Immature natural killer cell (primary cell): ENCODE data around the gene TUBGCP3. TPM values are rescaled to one million over a fixed set of nuclear protein-coding genes. Genes with fewer than 3 reads are reported as not detected.
"Not testable (repeated sequence)": the region's sequence is repeated elsewhere in the genome, so short reads cannot be mapped to it uniquely, and the experiment has no call there.

Experiments
- DNase-seq, 3 donors: peaks; one replicate each; pipeline ENCODE4 v3.0.0; 2022; ENCODE audit warnings: mixed read lengths in 1 of 3
- H3K27ac Mint-ChIP-seq, 6 donors: one replicate each; pipeline ENCODE4 v1.8.0; 2020; ENCODE audit warnings: mixed read lengths in 6 of 6, mild to moderate bottlenecking in 5 of 6, inconsistent platforms in 4 of 6, moderate library complexity in 3 of 6
- H3K27me3 Mint-ChIP-seq, 3 donors: one replicate each; pipeline ENCODE4 v1.8.0; 2020 to 2021; ENCODE audit warnings: low read depth in 3 of 3, mild to moderate bottlenecking in 3 of 3, mixed read lengths in 3 of 3, moderate library complexity in 3 of 3, inconsistent platforms in 1 of 3
- H3K36me3 Mint-ChIP-seq, 3 donors: one replicate each; pipeline ENCODE4 v1.8.0; 2020; ENCODE audit warnings: mixed read lengths in 3 of 3, inconsistent platforms in 2 of 3, mild to moderate bottlenecking in 2 of 3
- H3K4me1 Mint-ChIP-seq, 2 donors: one replicate each; pipeline ENCODE4 v1.8.0; 2020; ENCODE audit warnings: inconsistent platforms in 2 of 2, mild to moderate bottlenecking in 2 of 2, mixed read lengths in 2 of 2, moderate library complexity in 1 of 2
- H3K4me3 Mint-ChIP-seq, 5 donors: one replicate each; pipeline ENCODE4 v1.8.0; 2020; ENCODE audit warnings: mild to moderate bottlenecking in 5 of 5, mixed read lengths in 5 of 5, inconsistent platforms in 3 of 5, moderate library complexity in 3 of 5
- H3K9me3 Mint-ChIP-seq, 6 donors: one replicate each; pipeline ENCODE4 v1.8.0; 2020; ENCODE audit warnings: mild to moderate bottlenecking in 6 of 6, mixed read lengths in 6 of 6, inconsistent platforms in 4 of 6, moderate library complexity in 3 of 6
- polyA plus RNA-seq, 3 donors: library from polyadenylated mRNA; unstranded; fragments of 300-500 nt; fragmentation: Illumina TruSeq; gene quantifications; one replicate each; pipeline ENCODE4 v1.2.3, GENCODE V29; 2021

TUBGCP3 gene
- polyA plus RNA-seq, 3 donors from 2014 or later = 12.3 to 20.5 (median 18.3) TPM

DNA sequence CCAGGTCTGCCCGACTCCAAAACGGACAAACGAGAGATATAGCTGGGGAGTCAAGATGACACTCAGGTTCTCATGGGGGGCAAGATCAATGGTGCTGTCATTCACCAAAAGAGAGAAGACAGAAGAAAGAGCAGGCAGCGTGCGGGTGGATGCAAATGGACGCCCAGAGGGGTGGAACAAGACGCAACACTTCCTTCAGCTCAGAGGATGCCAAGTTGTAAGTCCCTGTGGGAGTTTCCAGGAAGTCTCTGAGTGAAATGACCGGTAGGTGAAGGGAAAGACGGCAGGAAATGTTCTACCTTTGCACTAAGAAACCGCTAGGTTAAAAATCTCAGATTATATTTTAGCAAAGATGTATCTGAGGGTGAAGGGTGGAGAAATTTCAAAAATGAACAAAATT, 26.5 kb downstream of the TUBGCP3 start:
- Mint-ChIP-seq H3K4me3 (no peak overlapping the region), H3K4me1 (peaks cover 3 to 6% of the 10 kb centered on the region in 2 donors), H3K27ac (no peak overlapping the region), H3K27me3 (peaks cover 0 to 4% (median 1%) of the 10 kb centered on the region in 3 donors), H3K36me3 (peaks cover 12 to 43% (median 25%) of the 10 kb centered on the region in 3 donors), H3K9me3 (no peaks in the 10 kb centered on the region)
- DNase-seq = no peak

DNA sequence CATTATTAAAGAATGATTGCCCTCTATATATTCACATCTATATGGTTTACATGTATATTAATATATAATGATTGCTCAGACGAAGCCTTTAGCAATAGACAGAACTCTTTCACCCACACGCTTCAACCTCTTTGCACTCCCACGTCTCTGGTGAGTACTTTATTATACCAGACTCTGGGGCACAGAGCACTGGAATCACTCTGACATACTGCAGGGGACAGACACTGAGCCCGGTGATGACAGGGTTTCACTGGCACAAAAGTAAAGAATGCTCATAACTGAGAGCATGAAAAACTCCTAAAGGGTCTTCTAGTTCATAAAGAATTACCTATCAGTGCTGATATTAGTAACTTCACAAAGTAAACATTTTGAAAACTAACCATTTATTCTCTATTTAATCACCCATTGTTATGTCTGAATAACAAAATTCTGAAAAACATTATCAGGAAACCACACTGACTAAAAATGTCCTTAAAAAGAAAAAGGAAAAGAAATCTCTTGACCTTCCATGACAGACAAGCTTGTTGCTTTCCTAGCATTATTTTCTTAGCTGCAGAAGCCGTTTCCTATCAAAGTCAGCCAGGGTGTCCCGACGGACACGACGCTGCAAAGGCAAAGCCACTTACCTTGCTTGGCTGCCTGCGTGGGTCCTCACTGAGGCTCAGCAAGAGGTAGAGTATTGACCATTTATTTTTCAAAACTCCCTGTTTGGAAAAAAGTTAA, 29.1 kb downstream of the TUBGCP3 start:
- Mint-ChIP-seq H3K36me3 (peaks cover 16 to 58% (median 32%) of the 10 kb centered on the region in 3 donors), H3K27me3 (peaks cover 0 to 6% (median 1%) of the 10 kb centered on the region in 3 donors), H3K27ac (peak overlapping the region in 1 of 6 donors; percentile 50), H3K9me3 (no peaks in the 10 kb centered on the region), H3K4me1 (peaks cover 8 to 20% of the 10 kb centered on the region in 2 donors), H3K4me3 (no peak overlapping the region)
- DNase-seq = no peak

DNA sequence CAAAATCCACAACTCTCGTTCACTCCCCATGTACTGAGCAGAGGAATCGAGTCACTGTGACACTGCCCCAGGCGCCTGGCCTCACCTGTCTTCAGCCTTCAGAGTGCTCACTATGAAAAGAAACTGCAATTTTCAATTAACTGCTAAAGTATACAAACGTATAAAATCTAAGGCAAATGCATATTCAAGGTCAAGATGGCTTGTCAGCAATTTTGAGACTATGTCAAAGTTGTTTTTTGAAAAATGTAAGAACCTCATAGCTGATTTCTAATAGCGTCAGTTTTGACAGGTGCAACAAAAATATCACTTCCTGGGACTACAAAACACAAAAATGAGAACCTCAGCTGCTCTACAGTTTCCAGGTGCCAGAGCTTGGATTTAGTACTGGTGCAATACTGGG, 31.4 kb downstream of the TUBGCP3 start:
- H3K4me1 Mint-ChIP-seq = peaks cover 10 to 16% of the 10 kb centered on the region in 2 donors
- DNase-seq = no peak
- peaks cover 0 to 6% (median 1%) of the 10 kb centered on the region in 3 donors for H3K27me3 Mint-ChIP-seq
- no peak overlapping the region for H3K27ac Mint-ChIP-seq
- H3K36me3 Mint-ChIP-seq = peaks cover 20 to 61% (median 24%) of the 10 kb centered on the region in 3 donors
- H3K4me3 Mint-ChIP-seq = no peak overlapping the region
- no peaks in the 10 kb centered on the region for H3K9me3 Mint-ChIP-seq

DNA sequence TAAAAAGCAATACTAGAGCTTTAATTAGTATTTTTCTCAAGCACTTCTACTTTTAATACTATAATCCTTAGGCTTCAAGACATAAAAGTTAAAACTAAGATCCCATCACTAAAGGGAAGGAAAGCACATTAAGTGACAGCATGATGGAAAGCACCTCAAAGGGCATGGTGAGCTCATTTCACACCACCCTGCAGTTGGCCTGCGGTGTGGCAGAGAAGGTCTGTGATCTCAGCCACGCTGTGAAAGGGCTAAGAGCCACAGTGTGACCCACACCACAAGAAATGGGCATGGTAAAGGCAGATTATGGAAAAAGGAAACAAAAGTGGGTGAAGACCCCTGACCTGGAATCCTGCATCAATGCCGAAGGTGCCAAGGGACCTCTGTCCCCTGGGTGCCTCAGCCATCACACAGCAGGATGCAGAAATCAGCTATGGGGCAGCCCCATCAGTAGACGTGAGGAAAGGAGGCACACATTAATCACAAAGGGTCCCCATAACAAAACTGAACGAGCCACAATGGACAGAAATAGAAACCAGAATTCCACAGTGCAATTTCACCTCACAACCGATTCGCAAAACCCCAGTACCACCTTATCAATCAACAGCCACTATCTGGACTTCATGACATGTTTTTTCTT, 33.6 kb downstream of the TUBGCP3 start:
- peaks cover 0 to 2% (median 1%) of the 10 kb centered on the region in 3 donors for H3K27me3 Mint-ChIP-seq
- H3K27ac Mint-ChIP-seq = peak overlapping the region in 5 of 6 donors; percentile 1 to 48 (median 25)

DNA sequence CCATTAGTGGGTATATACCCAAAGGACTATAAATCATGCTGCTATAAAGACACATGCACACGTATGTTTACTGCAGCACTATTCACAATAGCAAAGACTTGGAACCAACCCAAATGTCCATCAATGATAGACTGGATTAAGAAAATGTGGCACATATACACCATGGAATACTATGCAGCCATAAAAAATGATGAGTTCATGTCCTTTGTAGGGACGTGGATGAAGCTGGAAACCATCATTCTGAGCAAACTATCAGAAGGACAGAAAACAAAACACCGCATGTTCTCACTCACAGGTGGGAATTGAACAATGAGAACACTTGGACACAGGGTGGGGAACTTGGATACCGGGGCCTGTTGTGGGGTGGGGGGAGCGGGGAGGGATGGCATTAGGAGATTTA, 39.0 kb downstream of the TUBGCP3 start:
- not testable (repeated sequence) for DNase-seq, H3K9me3 Mint-ChIP-seq, H3K27me3 Mint-ChIP-seq, H3K27ac Mint-ChIP-seq, H3K4me1 Mint-ChIP-seq, H3K4me3 Mint-ChIP-seq
- peaks cover 40 to 71% (median 41%) of the 10 kb centered on the region in 3 donors for H3K36me3 Mint-ChIP-seq

More for the DNA sequence above, 33.6 kb downstream of the TUBGCP3 start:
- Mint-ChIP-seq H3K4me1 (peaks cover 7 to 16% of the 10 kb centered on the region in 2 donors), H3K36me3 (peaks cover 27 to 70% (median 36%) of the 10 kb centered on the region in 3 donors), H3K9me3 (no peaks in the 10 kb centered on the region), H3K4me3 (no peak overlapping the region)
- peak; percentile 33 to 49 (median 37) for DNase-seq

DNA sequence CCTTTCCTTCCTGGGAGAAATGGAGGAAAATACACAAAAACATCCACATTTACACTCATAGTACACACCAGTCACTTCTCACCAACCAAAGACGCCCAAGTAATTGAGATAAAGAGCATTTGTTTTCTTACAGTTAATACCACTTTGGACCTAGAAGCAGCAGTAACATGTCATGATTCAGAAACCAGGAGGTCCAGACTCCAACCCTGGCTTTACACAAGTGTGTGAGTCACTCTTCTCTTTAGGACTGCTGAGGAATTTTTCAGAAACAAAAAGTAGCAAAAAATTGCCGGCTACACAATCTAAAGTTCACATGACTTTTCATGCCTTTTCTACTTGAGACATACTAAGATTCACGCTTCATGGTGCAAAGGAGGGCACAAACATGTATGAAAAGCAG, 42.1 kb downstream of the TUBGCP3 start:
- Mint-ChIP-seq H3K27ac (no peak overlapping the region), H3K36me3 (peaks cover 30 to 57% (median 35%) of the 10 kb centered on the region in 3 donors), H3K4me3 (no peak overlapping the region), H3K4me1 (peaks cover 0 to 6% of the 10 kb centered on the region in 2 donors), H3K27me3 (peaks cover 0 to 4% (median 2%) of the 10 kb centered on the region in 3 donors), H3K9me3 (no peaks in the 10 kb centered on the region)
- no peak for DNase-seq

DNA sequence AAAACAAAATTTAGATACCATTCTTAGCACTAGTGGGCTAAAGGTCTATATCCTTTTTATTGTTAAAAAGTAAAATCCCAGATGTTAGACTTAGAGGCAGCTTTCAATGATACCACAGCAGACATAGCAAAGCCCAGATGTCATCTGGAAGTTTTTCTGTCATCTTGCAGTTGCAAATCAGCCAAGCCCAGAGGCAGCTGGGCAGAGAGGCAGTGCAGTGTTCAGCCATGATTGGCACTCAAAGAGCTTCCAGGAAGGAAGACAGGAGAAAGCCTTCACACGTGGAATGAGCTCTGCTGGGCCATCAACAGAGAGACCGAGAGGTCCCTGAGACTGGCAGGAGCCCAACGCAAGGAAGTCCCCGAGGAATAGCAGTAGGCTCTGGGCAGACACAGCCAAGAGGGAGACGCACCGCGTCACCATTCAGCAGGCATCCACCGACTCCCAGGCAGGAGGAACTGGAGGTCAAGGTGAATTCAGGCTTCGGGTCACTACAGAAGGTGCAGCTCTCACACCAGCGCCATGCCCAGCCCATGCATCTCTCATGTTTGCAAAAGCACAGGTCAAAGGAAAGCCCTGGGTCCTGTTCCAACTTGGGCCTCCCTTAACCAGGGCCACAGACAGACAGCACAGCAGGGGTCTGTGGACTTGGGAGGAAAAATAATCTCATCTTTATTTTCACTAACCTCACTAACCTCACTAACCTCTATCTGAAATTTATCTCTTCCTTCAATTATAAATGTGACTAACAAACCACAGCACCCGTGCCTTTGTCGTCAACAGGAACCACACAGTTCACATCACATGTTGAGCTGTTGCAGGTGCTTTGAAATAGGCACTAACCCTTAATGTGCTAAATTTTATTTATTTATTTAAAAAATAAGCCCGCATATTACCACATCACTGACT, 54.9 kb downstream of the TUBGCP3 start:
- Mint-ChIP-seq H3K4me1 (peaks cover 9 to 14% of the 10 kb centered on the region in 2 donors), H3K27ac (peak overlapping the region in 2 of 6 donors; percentile 56 to 58), H3K9me3 (no peaks in the 10 kb centered on the region), H3K36me3 (peaks cover 0 to 15% (median 10%) of the 10 kb centered on the region in 3 donors), H3K27me3 (peaks cover 0 to 3% (median 2%) of the 10 kb centered on the region in 3 donors), H3K4me3 (no peak overlapping the region)
- peak; percentile 41 to 43 (median 43) for DNase-seq

DNA sequence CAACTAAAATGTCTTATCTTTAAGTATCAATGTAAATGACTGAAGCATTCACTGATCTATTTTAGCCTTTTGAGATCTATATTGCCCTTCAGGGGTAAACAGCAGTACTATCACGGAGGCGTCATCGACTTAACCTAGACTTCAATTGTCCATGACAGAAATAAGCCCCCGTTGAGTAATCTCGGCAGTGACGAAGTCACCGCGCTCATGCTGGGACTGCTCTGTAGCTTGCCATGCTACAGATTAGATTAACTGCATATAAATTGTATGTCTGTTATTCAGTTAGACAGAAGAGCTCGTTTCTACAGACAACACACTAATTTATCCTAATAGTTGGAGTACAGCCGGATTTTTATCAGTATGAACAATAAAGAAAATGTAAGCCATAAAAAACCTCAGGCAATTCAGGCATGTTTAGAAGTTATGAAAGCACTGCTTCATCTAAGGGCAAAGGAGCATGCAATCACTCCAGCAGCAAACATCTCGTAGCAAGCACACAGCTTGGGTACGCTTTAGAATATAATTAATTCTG, 56.6 kb downstream of the TUBGCP3 start:
- H3K4me1 Mint-ChIP-seq = peaks cover 7 to 14% of the 10 kb centered on the region in 2 donors
- H3K36me3 Mint-ChIP-seq = peaks cover 0 to 7% (median 6%) of the 10 kb centered on the region in 3 donors
- no peak overlapping the region for H3K4me3 Mint-ChIP-seq
- no peaks in the 10 kb centered on the region for H3K9me3 Mint-ChIP-seq
- peaks cover 0 to 3% (median 2%) of the 10 kb centered on the region in 3 donors for H3K27me3 Mint-ChIP-seq
- peak overlapping the region in 1 of 6 donors; percentile 28 for H3K27ac Mint-ChIP-seq
- no peak for DNase-seq

DNA sequence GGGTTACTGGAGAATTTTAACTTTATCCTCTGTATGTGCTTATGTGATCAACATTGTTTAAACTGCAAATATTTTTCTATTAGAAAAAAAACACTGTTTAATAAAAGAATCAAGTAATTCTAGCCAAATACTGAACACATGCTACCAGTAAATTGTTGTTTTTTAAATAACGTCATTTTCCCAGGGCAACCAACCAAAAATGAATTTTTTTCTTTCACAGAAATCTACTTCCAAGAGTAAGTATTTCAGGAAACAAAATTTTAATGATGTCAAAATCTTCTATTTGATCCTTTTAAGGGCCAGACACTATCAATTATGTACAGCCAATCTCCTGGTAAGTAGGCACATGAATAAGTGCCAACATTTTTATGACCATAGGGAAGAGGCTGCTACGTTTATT, 57.1 kb downstream of the TUBGCP3 start:
- no peak for DNase-seq

DNA sequence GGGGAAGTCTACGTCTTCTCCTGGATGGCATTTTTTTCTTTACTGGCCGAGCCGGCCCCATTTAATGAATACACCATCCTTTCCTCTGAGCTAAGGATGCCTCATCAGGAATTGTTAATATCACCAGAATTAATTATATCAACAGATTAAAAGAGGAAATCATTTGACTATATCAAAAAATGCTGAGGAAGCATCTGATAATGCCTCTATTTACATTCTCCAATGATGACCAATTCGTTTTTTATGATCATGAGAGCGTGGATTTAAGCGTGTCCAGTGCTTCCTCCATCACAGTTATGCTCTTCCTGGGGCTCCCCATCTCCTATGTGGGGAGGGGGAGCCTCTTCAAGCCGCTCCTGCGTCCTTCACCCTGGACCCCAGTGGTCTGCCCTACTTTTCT, 58.7 kb downstream of the TUBGCP3 start:
- Mint-ChIP-seq H3K9me3 (no peaks in the 10 kb centered on the region), H3K27me3 (peaks cover 0 to 3% (median 0%) of the 10 kb centered on the region in 3 donors), H3K27ac (no peak overlapping the region), H3K4me3 (no peak overlapping the region), H3K4me1 (peaks cover 7 to 10% of the 10 kb centered on the region in 2 donors), H3K36me3 (no peaks in the 10 kb centered on the region)
- DNase-seq = no peak

More for the DNA sequence above, 57.1 kb downstream of the TUBGCP3 start:
- peaks cover 0 to 3% (median 2%) of the 10 kb centered on the region in 3 donors for H3K27me3 Mint-ChIP-seq
- peaks cover 7 to 14% of the 10 kb centered on the region in 2 donors for H3K4me1 Mint-ChIP-seq
- H3K9me3 Mint-ChIP-seq = no peaks in the 10 kb centered on the region
- peaks cover 0 to 3% (median 2%) of the 10 kb centered on the region in 3 donors for H3K36me3 Mint-ChIP-seq
- no peak overlapping the region for H3K4me3 Mint-ChIP-seq
- H3K27ac Mint-ChIP-seq = no peak overlapping the region

DNA sequence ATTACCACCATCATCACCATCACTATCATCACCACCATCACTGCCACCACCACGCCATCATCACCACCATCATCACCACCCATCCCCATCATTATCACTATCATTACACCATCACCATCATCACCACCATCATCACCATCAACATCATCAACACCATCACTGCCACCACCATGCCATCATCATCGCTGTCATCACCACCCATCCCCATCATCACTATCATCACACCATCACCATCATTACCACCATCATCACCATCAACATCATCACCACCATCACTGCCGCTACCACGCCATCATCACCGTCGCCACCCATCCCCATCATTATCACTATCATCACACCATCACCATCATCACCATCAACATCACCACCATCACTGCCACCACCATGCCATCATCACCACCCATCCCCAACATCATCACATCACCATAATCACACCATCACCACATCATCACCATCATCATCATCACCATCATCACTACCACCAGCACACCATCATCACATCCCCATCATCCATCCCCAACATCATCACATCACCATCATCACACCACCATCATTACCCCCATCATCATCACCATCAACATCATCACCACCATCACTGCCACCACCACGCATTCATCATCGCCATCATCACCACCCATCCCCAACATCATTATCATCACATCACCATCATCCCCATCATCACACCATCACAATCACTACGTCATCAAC, 61.7 kb downstream of the TUBGCP3 start:
- Mint-ChIP-seq H3K4me3 (no peak overlapping the region), H3K36me3 (peaks cover 0 to 7% (median 0%) of the 10 kb centered on the region in 3 donors), H3K27ac (no peak overlapping the region), H3K9me3 (no peaks in the 10 kb centered on the region), H3K4me1 (no peaks in the 10 kb centered on the region), H3K27me3 (peaks cover 0 to 3% (median 0%) of the 10 kb centered on the region in 3 donors)
- DNase-seq = peak; percentile 25 to 52 (median 44)

DNA sequence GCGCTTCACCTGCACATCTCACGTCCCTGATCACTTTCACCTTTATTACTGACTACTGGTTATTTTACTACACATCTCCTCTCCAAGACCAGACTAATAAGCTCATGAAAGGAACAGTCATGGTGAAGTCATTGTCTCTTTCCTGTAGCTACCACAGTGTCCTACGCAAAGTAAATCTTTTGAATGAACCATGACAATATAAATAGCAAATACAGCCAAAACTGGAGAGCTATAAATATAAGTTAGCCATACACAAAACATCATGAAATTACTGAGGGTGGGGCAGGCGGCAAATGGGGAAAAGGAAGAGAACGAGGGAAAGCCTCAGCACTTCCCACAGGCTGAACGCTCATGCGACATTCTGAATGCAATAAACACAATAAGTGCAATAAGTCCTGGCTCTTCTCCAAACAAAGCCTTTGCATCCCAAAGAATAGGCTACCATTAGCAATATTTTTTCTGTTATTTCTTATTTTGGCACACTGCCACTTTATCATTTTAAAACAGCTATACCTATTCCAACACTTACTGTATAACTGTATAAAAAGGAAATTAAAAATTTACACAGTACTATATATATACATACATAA, 62.5 kb downstream of the TUBGCP3 start:
- H3K9me3 Mint-ChIP-seq = no peaks in the 10 kb centered on the region
- DNase-seq = no peak
- H3K27ac Mint-ChIP-seq = no peak overlapping the region
- peaks cover 0 to 1% (median 0%) of the 10 kb centered on the region in 3 donors for H3K27me3 Mint-ChIP-seq
- no peak overlapping the region for H3K4me3 Mint-ChIP-seq
- H3K4me1 Mint-ChIP-seq = no peaks in the 10 kb centered on the region
- H3K36me3 Mint-ChIP-seq = peaks cover 3 to 7% (median 4%) of the 10 kb centered on the region in 3 donors
